Natural killer cell (primary cell): Measurements from ENCODE around the gene ATP11C. TPM values are rescaled to one million over a fixed set of nuclear protein-coding genes. Genes with fewer than 3 reads are reported as not detected.

ENCODE experiments used
- ATAC-seq, 3 donors: fragments of 150-1000 bp in 2 of 3; fragments of 200-7000 bp in 1 of 3; cut with Tn5 transposase; 1 replicate in 1 of 3; 2 replicates in 2 of 3; pipeline ENCODE4 v1.10.0; 2021; ENCODE audit warnings: mild to moderate bottlenecking in 2 of 3, moderate library complexity in 2 of 3
- DNase-seq, 2 donors: peaks; one replicate each; pipeline versions ENCODE4 v3.0.0 to v3.0.0-alpha.2; 2013 to 2021; ENCODE audit warnings: mixed read lengths in 1 of 2
- H3K27ac ChIP-seq: one replicate; pipeline ENCODE4 v1.5.1; 2013; ENCODE audit warnings: mild to moderate bottlenecking, low read length
- H3K27me3 ChIP-seq: one replicate; pipeline ENCODE4 v1.6.1; 2013; ENCODE audit warnings: low read length; ENCODE audit not compliant: control insufficient read depth, insufficient read depth
- H3K36me3 ChIP-seq: one replicate; pipeline ENCODE4 v1.6.1; 2013; ENCODE audit warnings: low read length; ENCODE audit not compliant: control insufficient read depth, insufficient read depth
- H3K4me1 ChIP-seq: one replicate; pipeline ENCODE4 v1.6.1; 2013; ENCODE audit warnings: low read length; ENCODE audit not compliant: control insufficient read depth, insufficient read depth
- H3K4me3 ChIP-seq: one replicate; pipeline ENCODE4 v1.5.1; 2013; ENCODE audit warnings: low read length
- H3K9me3 ChIP-seq: one replicate; pipeline ENCODE4 v1.6.1; 2013; ENCODE audit warnings: low read length; ENCODE audit not compliant: control insufficient read depth, insufficient read depth
- H3K27ac Mint-ChIP-seq, 2 donors: one replicate each; pipeline ENCODE4 v1.8.0; 2022; ENCODE audit warnings: mild to moderate bottlenecking in 2 of 2, mixed read lengths in 2 of 2, moderate library complexity in 1 of 2
- H3K27me3 Mint-ChIP-seq, 2 donors: one replicate each; pipeline ENCODE4 v1.8.0; 2022; ENCODE audit warnings: low read depth in 2 of 2, mixed read lengths in 2 of 2
- H3K36me3 Mint-ChIP-seq: one replicate; pipeline ENCODE4 v1.8.0; 2022; ENCODE audit warnings: mixed read lengths
- H3K4me1 Mint-ChIP-seq, 2 donors: one replicate each; pipeline ENCODE4 v1.8.0; 2022; ENCODE audit warnings: mixed read lengths in 2 of 2
- H3K4me3 Mint-ChIP-seq: one replicate; pipeline ENCODE4 v1.8.0; 2022; ENCODE audit warnings: mild to moderate bottlenecking, moderate library complexity, mixed read lengths
- H3K9me3 Mint-ChIP-seq, 2 donors: one replicate each; pipeline ENCODE4 v1.8.0; 2022; ENCODE audit warnings: mixed read lengths in 2 of 2
- WGBS: methylation state at CpG from one replicate; pipeline ENCODE4 v1.1.7; 2013; ENCODE audit warnings: missing lambda C conversion rate; ENCODE audit not compliant: insufficient coverage; 5-methylcytosine and 5-hydroxymethylcytosine counted together
- intact Hi-C: fragments of 100-400 bp; cut with micrococcal nuclease; formaldehyde crosslinking; loops from one replicate; pipeline ENCODE4 v1.14.2; 2022
- total RNA-seq, 4 donors: library from RNA; stranded (reverse); fragments of 120-200 nt in 1 of 4; gene quantifications; one replicate each; pipeline versions ENCODE4 v1.2.3 to v1.2.4, GENCODE V29; 2013 to 2022
- TF ChIP-seq, protein P1 (sequence below): fragments of 200-600 bp; IDR thresholded peaks from one replicate; pipeline ENCODE4 v1.8.0; 2022; ENCODE audit warnings: antibody characterized with exemption

The ATP11C gene
- total RNA-seq, 3 donors from 2014 or later (not counting 1 experiment from before 2014, with no cell fraction given), result 20.0 to 24.3 (median 24.0) TPM

DNA sequence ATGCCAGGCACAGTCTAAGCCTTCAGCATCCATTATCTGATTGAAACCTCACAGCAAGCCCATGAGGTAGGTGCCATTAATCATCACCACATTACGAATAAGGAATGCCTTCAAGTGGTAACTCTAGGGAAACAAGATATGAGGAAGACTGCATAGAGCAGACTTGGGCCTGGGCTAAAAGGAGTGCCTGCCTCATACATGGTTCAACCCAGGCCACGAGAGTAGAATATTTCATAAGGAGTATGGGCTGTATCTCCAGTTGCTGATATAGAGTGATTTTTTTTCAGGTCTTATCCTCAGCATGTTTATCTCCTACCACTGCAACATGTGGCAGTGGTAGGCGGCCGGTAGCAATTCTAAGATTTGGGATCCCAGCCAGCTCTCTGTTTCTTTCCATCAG is 51.7 kb downstream of the ATP11C start:
- no peaks in the 10 kb centered on the region for H3K9me3 ChIP-seq
- ATAC-seq, result no peak
- H3K4me1 Mint-ChIP-seq, result peaks cover 16 to 34% of the 10 kb centered on the region in 2 donors
- intact Hi-C loops, result no loop called here
- TF ChIP-seq, protein P1, sequence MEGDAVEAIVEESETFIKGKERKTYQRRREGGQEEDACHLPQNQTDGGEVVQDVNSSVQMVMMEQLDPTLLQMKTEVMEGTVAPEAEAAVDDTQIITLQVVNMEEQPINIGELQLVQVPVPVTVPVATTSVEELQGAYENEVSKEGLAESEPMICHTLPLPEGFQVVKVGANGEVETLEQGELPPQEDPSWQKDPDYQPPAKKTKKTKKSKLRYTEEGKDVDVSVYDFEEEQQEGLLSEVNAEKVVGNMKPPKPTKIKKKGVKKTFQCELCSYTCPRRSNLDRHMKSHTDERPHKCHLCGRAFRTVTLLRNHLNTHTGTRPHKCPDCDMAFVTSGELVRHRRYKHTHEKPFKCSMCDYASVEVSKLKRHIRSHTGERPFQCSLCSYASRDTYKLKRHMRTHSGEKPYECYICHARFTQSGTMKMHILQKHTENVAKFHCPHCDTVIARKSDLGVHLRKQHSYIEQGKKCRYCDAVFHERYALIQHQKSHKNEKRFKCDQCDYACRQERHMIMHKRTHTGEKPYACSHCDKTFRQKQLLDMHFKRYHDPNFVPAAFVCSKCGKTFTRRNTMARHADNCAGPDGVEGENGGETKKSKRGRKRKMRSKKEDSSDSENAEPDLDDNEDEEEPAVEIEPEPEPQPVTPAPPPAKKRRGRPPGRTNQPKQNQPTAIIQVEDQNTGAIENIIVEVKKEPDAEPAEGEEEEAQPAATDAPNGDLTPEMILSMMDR, result no peak
- no peaks in the 10 kb centered on the region for H3K9me3 Mint-ChIP-seq
- DNase-seq, result no peak
- H3K4me1 ChIP-seq, result no peaks in the 10 kb centered on the region
- no peak overlapping the region for H3K27ac Mint-ChIP-seq
- no peak overlapping the region for H3K4me3 ChIP-seq
- H3K36me3 ChIP-seq, result no peaks in the 10 kb centered on the region
- H3K4me3 Mint-ChIP-seq, result no peak overlapping the region
- H3K27me3 Mint-ChIP-seq, result no peaks in the 10 kb centered on the region
- no peaks in the 10 kb centered on the region for H3K27me3 ChIP-seq
- 92% methylated on average over 3 of the region's 4 CpGs for WGBS
- H3K36me3 Mint-ChIP-seq, result no peaks in the 10 kb centered on the region
- H3K27ac ChIP-seq, result no peak overlapping the region

DNA sequence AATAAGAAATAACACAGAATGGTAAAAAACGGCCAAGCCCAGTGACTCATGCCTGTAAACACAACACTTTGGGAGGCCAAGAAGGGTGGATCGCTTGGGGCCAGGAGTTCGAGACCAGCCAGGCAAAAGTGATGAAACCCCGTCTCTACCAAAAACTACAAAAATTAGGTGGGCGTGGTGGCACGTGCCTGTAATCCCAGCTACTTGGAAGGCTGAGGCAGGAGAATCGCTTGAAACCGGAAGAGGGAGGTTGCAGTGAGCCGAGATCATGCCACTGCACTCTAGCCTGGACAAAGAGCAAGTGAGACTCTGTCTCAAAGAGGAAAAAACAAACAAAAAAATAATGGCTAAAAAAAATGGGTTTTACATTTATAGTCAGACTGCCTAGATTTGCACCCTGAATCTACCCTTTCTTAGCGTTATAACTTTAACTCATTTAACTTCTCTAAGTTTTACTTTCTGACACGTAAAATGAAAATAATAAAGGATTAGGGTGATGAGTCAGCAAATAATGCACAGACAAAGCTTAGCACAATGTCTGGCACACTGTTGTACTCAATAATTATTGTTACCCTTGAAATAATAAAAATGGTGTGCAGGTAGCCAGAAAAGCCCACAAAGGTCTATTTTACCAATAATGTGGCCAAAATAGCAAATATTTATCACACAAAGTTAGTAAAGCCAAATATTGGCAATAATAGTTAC is 55.0 kb downstream of the ATP11C start:
- Mint-ChIP-seq H3K27me3 (no peaks in the 10 kb centered on the region), H3K9me3 (no peaks in the 10 kb centered on the region), H3K4me1 (peaks cover 16 to 39% of the 10 kb centered on the region in 2 donors), H3K4me3 (no peak overlapping the region), H3K27ac (no peak overlapping the region), H3K36me3 (no peaks in the 10 kb centered on the region)
- 96% methylated on average over 9 of the region's 11 CpGs for WGBS
- Histone ChIP-seq H3K4me1 (no peaks in the 10 kb centered on the region), H3K4me3 (no peak overlapping the region), H3K9me3 (no peaks in the 10 kb centered on the region), H3K27ac (no peak overlapping the region), H3K27me3 (no peaks in the 10 kb centered on the region), H3K36me3 (peaks cover 3% of the 10 kb centered on the region)
- TF ChIP-seq, protein P1, result no peak
- ATAC-seq (no peak), DNase-seq (no peak)
- intact Hi-C loops, result no loop called here

DNA sequence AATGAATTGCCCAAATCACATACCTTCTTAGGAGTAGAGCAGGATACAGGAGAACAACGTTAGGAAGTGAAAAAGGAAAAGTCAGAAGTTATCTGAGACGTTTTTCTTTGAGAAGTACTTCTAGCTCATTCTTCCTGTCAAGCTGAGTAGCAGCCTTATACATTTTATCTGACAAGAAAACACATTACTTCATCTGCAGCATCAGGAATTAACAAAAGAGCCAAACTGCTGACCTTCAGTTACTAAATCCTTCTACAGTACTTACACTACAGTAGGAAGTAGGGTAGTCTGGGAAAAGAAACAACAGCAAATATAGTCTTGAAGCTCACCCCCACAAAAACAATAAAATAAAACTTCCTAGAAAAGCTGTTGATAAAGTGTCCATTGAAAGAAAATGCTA is 57.0 kb downstream of the ATP11C start:
- intact Hi-C loops, result no loop called here
- TF ChIP-seq, protein P1, result no peak
- peaks cover 3% of the 10 kb centered on the region for H3K36me3 ChIP-seq
- Mint-ChIP-seq H3K9me3 (no peaks in the 10 kb centered on the region), H3K36me3 (no peaks in the 10 kb centered on the region), H3K27ac (peak overlapping the region in 1 of 2 donors; percentile 40), H3K4me3 (no peak overlapping the region), H3K27me3 (no peaks in the 10 kb centered on the region), H3K4me1 (peaks cover 8 to 34% of the 10 kb centered on the region in 2 donors)
- no peak for DNase-seq
- no peaks in the 10 kb centered on the region for H3K9me3 ChIP-seq
- WGBS, result no CpG with 5 or more reads among the region's 2 CpGs
- no peak overlapping the region for H3K4me3 ChIP-seq
- no peaks in the 10 kb centered on the region for H3K27me3 ChIP-seq
- no peaks in the 10 kb centered on the region for H3K4me1 ChIP-seq
- no peak for ATAC-seq
- no peak overlapping the region for H3K27ac ChIP-seq

DNA sequence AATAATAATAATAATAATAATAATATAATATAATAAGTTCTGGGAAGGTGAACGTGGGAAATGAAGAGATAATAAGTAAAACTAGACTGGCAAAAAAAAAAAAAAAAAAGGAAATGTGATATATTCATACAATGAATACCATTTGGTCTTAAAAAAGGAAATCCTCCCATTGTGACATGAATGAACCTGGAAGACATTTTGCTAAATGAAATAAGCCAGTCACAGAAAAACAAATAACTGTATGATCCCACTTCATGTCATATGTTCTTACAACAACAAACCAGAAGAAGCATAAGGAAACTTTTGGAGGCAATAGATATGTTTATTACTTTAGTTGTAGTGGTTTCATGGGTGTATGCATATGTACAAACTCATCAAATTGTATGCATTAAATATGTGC is 63.1 kb downstream of the ATP11C start:
- Mint-ChIP-seq H3K27me3 (no peaks in the 10 kb centered on the region), H3K36me3 (no peaks in the 10 kb centered on the region), H3K9me3 (no peaks in the 10 kb centered on the region), H3K4me1 (peaks cover 0 to 10% of the 10 kb centered on the region in 2 donors), H3K4me3 (no peak overlapping the region), H3K27ac (no peak overlapping the region)
- H3K4me1 ChIP-seq, result no peaks in the 10 kb centered on the region
- H3K27me3 ChIP-seq, result no peaks in the 10 kb centered on the region
- no peak overlapping the region for H3K4me3 ChIP-seq
- WGBS, result no CpG with 5 or more reads among the region's 1 CpG
- no peak for DNase-seq
- H3K27ac ChIP-seq, result no peak overlapping the region
- TF ChIP-seq, protein P1, result no peak
- no peaks in the 10 kb centered on the region for H3K9me3 ChIP-seq
- peaks cover 3% of the 10 kb centered on the region for H3K36me3 ChIP-seq
- no peak for ATAC-seq
- intact Hi-C loops, result no loop called here
